ENCODE data around the gene RAI14.

GRCh38 chr5:34869256-34869655, 213.1 kb downstream of the RAI14 start:
- TF ChIP-seq POLR2A (IDR thresholded peaks at IDR 0.05; ENCODE audit: low read depth, low read length) (no peak), POLR2AphosphoS5 (IDR thresholded peaks at IDR 0.05; ENCODE audit: low read depth, low read length) (no peak), TAF1 (IDR thresholded peaks at IDR 0.05; ENCODE audit: borderline replicate concordance, low read depth, low read length) (no peak)

All from GM12892 (cell line).